ENCODE measurements around the gene ARL14EP. TPM values are rescaled to one million over a fixed set of nuclear protein-coding genes. Genes with fewer than 3 reads are reported as not detected.
A peak's percentile ranks its signal among the peaks of the same experiment; 100 is the strongest.

Gene ARL14EP
- polyA plus RNA-seq, 3 donors, result 41.8 to 53.5 (median 50.1) TPM

DNA sequence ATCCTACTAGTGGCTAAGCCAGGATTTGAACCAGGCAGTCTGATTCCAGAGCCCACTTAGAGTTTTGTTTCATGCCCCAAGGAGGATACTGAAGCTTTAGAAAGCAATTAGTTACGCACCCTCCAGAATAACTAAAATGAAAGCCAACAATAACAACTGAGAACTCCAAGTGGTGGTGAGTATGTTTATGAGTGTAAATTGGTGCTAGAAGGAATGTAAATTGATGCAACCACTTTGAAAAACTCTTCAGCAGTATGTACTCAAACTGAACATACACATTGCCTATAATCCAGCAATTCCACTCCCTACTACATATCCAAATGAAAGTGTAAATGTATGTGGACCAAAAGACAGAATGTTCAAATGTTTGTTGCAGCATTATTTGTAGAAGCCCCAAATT lies 6.7 kb upstream of the ARL14EP start:
- no peak for DNase-seq

DNA sequence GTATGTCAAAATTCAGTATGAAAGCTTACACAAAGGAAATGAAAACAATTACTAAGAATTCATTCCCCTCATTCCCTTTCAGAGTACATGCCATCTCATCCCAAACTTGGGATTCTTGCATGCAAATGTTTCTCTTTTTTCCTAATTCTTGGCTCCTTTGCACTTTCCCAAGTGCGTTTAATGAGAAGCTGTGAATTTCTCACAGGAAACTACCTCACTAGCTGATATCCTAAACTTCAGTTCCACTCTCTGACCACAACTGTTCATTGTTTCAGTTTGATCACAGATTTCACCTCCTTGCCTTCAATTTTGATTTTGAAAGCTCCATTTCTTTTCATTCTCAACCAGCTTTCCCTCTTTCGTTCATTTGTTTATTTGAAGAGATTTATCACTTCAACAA lies 5.9 kb upstream of the ARL14EP start:
- DNase-seq, result no peak

DNA sequence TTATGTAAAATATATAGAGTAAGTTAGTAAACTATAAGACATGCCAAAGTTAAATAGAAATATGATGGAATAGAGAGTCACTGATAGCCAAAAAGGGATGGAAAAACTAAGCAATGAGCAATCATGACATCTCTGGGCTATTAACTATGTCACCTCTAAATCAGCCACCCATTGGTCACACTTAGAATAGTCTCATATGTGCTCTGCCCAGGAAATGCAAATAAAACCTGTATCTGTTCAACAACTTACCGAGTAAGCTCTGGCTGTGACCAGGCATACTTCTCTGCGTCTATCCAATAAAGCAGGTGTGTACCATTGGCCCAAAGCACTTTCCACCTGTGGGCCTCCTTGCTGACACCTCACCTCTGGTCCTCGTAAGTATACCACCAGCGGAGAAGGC lies 1.6 kb upstream of the ARL14EP start:
- DNase-seq, result no peak

DNA sequence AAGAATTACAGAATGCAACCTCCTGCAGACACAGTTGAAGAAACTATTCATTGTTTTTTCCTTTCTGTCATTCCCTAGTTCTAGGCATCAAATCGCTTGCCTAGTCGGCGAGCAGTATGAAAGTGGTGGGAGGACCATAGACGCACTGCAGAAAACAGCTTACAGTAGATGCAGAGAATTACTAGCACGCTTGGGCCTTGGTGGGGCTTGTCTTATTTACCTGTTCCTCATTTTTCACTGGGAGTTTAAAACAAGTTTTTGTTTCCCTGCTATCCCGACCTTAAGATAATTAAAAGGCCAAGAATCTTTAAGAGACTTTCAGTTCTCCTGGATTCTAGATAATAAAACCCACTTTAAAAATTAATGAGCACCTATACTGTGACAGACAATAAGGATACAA lies 713 bp upstream of the ARL14EP start:
- DNase-seq, result no peak

DNA sequence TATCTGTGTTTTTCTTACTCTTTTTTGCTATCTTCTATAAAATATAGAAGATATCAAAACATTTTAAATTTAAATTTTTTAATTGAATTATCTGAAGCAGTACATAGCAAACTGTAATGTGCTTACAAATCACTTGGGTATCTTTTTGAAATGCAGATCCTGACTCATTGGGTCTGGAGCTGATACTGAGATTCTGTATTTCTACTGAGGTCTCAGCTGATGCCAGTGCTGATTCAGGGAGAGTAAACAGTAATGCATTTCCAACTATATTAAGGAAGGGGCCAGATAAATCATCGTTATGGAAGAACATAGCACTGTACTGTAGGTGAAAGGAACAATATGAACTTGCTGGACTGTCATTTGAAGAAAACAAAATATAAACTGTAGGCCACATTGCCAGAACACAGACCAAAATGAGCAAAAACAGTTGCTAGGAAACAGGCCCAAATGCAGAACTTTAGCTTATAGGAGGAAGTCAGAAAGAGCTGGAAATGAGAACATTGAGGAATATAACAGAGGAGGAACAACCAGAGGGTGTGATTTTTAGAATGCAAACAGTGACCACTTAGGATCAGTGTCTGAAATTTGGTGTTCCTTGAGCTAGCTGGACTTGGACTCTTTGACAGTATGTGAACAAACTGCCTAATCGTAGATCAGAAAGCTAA lies 3.3 kb downstream of the ARL14EP start:
- DNase-seq, result no peak

DNA sequence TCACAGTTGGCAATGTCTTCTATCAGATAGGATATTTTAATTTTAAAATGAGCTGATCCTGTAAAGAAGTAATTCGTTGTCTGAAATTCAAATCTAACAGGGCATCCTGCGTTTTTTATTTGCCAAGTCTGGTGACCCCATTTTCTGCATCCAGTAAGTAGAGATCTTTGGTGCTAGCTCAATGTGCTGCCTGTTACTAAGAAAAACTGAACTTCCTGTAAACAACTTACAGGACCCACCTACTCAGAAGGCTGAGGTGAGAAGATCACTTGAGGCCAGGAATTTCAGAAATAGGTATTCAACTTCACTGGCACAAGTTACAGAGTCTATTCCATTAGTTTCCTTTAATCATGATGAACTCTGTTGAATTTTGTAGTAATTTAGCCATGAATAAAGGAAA lies 4.0 kb downstream of the ARL14EP start:
- no peak for DNase-seq

GRCh38 chr11:30328681-30329080 lies 5.8 kb downstream of the ARL14EP start:
- no peak for DNase-seq

DNA sequence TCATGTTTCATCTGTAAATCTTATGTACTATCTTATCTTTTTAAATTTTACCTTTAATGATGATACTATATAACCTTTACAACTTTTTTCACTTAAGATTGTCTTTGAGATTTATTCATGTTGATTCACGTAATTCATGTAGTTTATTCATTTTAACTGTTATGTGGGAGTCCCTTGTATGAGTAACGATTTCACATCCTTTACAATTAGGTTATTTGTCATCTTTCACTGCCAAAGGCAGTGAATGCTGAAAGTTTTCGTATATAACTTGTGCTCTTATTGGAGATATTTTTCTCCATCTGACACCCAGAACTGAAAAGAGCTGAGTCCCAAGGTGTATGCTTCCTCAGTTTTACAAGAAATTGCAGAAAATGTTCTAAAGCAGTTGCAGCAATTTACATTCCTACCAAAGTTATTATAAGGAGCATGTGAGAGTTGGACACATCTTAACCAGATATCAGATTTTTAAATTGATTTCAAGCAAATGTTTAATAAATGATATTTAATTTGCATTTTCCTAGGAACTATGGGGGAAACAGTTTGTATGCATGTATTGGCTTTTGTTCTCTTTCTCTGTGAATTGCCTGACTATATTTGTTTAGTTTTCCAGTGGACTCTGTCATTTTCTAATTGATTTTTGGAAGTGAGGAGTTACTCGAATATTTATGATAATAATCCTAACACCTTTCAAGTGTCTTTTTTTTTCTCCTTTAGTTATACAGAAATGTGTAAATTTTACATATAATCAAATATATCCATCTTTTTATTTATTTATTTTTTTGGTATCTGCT lies 6.4 kb downstream of the ARL14EP start:
- no peak for DNase-seq

DNA sequence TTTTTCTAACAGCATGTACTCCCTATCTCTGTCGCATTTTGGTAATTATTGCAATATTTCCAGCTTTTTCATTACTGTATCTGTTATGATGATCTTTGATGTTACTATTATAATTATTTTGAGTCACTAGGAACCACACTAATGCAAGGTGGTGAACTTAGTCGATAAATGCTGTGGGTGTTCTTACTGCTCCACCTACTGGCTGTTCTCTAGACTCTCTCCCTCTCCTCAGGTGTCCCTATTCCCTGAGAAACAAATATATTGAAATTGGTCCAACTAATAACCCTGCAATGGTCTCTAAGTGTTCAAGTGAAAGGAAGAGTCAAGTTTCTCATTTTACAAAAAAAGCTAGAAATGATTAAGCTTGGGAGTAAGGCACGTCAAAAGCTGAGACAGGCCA lies 10.5 kb downstream of the ARL14EP start:
- DNase-seq, result no peak

DNA sequence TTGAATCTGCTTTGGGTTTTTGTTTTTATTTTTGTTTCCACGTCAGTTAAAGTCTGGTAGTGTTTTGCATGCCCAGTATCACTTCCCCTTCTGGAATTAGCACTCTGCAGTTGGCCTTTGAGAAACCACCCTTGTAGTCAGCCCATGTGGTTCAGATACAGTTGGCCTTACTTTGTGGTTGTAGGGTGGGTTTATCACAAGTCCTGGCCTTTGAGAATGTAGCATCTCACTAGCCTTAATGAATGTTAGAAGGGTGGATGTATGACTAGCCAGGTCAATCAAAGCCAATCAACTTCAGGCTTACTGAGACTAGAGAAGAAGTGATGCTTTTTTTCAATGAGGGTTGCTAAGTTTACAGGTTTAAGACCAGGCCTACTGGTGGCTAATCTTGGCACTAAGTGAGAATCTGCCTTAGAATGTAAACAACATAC lies 19.8 kb downstream of the ARL14EP start:
- DNase-seq, result no peak

DNA sequence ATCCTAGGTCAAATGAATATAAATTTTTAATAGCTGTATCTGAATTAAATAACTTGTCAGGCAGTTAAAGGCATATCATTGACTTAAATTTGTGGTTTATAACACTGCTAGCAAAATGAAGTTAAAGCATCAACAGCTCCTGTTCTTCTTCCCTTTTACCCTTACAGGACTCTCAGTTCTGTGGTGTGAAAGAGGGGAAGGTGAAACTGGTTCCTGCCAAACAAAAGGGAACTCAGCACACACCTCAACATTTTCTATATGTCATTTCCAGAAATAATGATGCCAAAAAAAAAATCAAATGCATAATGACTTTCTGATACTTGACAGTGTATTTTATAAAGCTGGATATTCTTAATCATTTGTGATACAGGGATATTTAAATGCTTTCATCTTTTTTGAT lies 21.2 kb downstream of the ARL14EP start:
- no peak for DNase-seq

GRCh38 chr11:30345644-30346043 lies 22.7 kb downstream of the ARL14EP start:
- DNase-seq, result no peak

DNA sequence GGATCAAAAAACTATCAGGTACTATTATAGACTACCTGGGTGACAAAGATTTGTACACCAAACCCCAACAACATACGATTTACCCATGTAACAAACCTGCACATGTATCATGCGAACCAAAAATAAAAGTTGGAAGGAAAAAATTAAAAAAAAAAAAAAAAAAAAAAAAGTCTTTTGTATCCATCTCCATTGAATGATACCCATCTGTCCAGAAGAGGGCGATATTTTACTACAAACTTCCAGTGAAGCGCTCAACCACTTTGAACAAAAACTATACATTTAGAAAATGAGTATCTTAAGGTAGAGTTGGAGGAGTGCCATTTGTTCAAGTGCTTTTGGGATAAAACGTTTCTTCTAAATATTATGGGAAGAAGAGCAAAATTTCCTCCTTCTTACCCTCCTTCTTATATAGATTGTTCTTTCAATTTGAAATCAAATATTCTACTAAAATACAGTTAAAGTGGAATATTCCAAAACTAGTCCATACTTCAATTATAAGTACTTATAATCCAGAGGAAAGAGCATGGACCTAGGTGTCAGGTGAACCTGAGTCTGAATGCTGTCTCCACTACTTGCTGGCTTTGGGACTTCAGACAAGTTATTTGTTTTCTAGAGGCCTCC lies 23.3 kb downstream of the ARL14EP start:
- peak; percentile 69 for DNase-seq

- no peak for DNase-seq
Observed at GRCh38 chr11:30348035-30348434, 25.1 kb downstream of the ARL14EP start.

GRCh38 chr11:30349885-30350284 lies 27.0 kb downstream of the ARL14EP start:
- no peak for DNase-seq

DNA sequence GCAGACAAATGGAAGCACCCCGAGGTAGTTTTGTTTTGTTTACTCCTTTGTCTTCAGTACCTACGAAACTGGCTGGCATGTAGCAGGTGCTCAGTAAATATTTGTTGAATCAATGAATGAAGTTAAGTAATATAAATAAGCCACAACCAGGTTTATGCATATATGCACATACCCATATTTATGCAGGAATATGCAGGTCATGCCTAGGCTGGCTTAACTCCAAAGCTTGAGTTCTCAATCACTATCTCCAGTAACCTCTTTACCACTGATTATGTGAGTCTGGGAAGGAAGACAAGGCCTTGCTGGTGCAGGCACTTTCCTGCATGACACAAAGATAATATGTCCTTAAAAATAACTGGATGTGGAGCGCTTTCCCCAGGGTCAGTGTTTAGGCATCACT lies 27.5 kb downstream of the ARL14EP start:
- no peak for DNase-seq

- no peak for DNase-seq
Observed at GRCh38 chr11:30351061-30351460, 28.2 kb downstream of the ARL14EP start.

DNA sequence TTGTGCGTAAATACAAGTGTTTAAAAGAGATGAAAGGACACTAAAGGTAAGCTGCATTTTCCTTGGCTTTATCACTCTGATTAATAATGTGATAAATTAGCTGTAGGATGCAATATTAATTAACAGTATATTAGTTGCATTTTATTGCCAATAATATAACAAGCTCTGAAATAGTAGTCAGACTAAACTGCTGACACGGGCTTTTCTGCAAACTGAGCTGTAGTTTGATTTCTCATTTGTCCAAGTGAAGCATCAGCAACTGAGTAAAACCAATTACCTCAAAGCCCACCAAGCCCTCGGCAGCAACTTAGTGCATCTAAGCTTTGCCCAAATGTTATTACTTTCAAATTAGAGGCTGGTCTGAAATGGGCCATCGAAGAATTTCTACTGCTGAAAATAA lies 33.5 kb downstream of the ARL14EP start:
- DNase-seq, result no peak

DNA sequence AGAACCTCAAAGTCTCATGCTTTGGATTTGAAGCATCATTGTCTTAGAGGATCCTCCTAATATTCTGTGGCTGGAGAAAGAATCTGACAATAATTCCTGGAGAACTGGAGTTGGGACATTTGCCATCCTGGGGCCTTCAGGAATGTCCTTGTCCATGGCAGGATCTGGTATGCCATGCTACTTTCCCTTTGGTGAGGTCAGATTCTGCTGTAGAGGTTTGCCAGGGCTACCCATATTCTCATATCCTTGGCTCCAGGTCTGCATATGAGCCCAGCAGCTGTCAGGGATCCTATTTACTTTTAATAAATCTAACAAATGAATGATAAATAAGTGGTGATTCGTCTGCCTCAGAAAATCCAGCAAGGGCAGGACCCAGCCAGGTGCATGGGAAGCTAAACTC lies 35.0 kb downstream of the ARL14EP start:
- no peak for DNase-seq

- no peak for DNase-seq
Observed at GRCh38 chr11:30358536-30358935, 35.6 kb downstream of the ARL14EP start.

- no peak for DNase-seq
Observed at GRCh38 chr11:30360741-30361140, 37.8 kb downstream of the ARL14EP start.

- DNase-seq, result no peak
Observed at GRCh38 chr11:30364139-30364836, 41.4 kb downstream of the ARL14EP start.

Data from renal pelvis (tissue), 4 donors.